Keratinocyte (primary cell): ENCODE data around the gene LIN7A.

Source experiments
- CTCF ChIP-seq, 3 experiments: IDR thresholded peaks in 1 of 3; conservative IDR thresholded peaks in 1 of 3; optimal IDR thresholded peaks in 1 of 3; 2 replicates in 2 of 3; 3 replicates in 1 of 3; pipeline versions ENCODE3 to v1.5.1; 2011; ENCODE audit warnings: low read length in 3 of 3, mild to moderate bottlenecking in 3 of 3, moderate library complexity in 2 of 3, control low read depth in 1 of 3, inconsistent platforms in 1 of 3; ENCODE audit not compliant: insufficient read depth in 2 of 3; ENCODE audit errors: extremely low read depth in 1 of 3
- EZH2 ChIP-seq: IDR thresholded peaks from one replicate; pipeline ENCODE4 v1.6.1; 2012; ENCODE audit warnings: inconsistent platforms, mild to moderate bottlenecking, low read length, moderate library complexity

- TF ChIP-seq CTCF (optimal IDR thresholded peaks at IDR 0.05 in 1 of 3, IDR thresholded peaks at IDR 0.05 in 1 of 3, conservative IDR thresholded peaks at IDR 0.05 in 1 of 3; ENCODE audit: extremely low read depth in 1 of 3, insufficient read depth in 2 of 3, low read length in 3 of 3) (no peak), EZH2 (no peak)
These were observed 20.4 kb upstream of the LIN7A start for GRCh38 chr12:80958162-80958561.
